Stimulated activated CD8-positive, alpha-beta memory T cell treated with anti-CD3 and anti-CD28 coated beads, Interleukin-4, amount 100 ng/mL, for 48 hours (primary cell): ENCODE data around the gene PODXL2.
A peak's percentile ranks its signal among the peaks of the same experiment; 100 is the strongest.

Experiments used
- DNase-seq: peaks from one replicate; pipeline ENCODE4 v3.0.0-alpha.2; 2020

The PODXL2 gene, protein sequence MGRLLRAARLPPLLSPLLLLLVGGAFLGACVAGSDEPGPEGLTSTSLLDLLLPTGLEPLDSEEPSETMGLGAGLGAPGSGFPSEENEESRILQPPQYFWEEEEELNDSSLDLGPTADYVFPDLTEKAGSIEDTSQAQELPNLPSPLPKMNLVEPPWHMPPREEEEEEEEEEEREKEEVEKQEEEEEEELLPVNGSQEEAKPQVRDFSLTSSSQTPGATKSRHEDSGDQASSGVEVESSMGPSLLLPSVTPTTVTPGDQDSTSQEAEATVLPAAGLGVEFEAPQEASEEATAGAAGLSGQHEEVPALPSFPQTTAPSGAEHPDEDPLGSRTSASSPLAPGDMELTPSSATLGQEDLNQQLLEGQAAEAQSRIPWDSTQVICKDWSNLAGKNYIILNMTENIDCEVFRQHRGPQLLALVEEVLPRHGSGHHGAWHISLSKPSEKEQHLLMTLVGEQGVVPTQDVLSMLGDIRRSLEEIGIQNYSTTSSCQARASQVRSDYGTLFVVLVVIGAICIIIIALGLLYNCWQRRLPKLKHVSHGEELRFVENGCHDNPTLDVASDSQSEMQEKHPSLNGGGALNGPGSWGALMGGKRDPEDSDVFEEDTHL

GRCh38 chr3:127628788-127629466 is at the start of gene PODXL2:
TSS of gene PODXL2 (plus strand) at chr3:127629185. CDS start at chr3:127629220, 35 bp downstream.
- DNase-seq, result peak; percentile 39

GRCh38 chr3:127580327-127581060 is 48.5 kb upstream of the PODXL2 start:
- DNase-seq, result no peak

- DNase-seq, result no peak
These were observed 44.3 kb upstream of the PODXL2 start for GRCh38 chr3:127584734-127585133.

DNA sequence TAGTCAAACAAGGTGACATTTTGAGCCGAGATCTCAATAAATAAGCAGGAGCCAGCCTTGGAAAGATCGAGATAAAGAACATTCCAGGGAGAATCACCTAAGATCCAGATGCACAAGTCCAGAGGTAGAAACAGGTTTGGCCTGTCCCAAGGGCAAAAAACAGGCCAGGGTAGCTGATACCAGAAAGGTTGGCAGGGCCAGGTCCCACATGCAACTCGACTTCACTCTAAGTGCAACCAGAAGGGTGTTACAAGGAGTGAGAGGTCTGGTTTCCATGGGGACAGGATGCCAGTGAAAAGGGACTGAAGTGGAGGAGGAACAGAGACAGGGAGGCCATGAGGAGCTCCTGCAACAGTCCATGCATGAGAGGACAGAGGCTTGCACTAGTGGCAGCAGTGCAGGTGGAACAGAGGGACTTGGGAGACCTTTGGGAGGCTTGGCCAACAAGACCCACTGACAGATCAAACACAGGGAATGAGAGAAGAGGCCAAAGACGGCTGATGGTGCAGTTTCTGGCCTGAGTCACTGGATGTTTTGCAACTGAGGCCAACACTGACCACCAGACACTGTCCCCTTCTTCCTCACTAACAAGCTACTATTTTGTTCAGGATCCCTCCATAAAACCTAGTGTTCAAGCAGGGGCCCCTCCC is 43.7 kb upstream of the PODXL2 start:
- no peak for DNase-seq

DNA sequence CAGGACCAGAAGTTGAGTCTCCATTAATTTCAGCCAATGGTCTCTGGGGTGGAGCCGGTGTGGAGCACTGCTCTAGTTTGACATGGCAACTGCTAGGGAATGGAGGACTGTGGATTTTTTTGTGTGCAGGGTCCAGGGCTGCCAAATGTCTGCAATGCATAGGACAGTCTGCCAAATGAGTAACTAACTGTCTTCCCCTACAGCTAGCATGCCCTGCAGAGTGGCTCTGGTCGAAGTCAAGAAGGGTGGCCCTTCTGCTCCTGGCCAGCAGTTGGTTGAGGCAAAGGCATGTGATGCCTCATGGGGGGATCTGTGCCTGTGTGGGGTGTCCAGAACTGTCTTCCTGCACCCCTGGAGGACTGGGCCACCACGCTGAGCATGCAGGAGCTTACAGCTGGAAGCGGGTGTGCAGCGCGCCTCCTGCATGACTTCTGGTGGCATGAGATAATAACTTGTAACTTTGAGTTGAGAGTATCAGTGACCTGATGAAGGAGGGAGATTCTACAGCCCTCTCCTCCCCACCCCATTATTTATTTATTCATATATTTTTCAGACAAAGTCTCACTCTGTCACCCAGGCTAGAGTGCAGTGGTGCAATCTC is 43.1 kb upstream of the PODXL2 start:
- DNase-seq, result no peak

GRCh38 chr3:127587876-127588275 is 41.1 kb upstream of the PODXL2 start:
- no peak for DNase-seq

DNA sequence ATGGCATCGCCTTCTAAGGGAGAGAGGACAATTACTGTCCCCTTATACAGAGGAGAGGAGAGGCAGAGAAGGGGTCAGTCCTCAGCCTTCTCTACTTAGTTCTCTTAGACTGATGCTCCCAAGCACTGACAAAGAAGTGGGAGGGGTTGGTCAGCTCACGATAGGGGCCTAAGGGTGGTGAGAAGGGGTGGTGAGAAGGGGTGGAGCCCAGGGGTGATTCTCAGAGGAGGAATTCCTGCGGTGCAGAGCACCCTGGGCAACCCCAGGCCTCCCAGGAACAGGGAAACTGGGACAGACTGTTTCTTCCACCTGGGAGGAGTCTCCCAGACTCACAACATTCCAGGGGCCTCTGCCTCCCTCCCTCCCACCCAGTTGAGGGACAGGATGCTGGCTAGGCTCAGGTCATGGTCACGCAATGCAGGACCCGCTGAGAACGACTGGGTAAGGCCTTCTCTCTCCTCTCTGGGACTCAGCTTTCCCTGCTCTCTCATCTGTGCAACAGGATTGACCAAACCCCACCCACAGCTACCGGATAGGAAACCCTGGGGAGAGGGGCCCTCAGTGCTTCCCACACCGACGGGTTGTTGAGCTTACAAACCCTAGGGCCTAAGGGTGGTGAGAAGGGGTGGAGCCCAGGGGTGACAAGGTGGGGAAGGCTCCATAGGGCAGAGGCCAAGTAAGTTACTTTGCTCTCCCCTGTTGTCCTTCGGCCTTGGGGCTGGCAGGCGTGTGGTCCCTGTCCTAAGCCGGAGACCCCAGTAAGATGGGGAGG is 40.0 kb upstream of the PODXL2 start:
- DNase-seq, result peak; percentile 58

DNA sequence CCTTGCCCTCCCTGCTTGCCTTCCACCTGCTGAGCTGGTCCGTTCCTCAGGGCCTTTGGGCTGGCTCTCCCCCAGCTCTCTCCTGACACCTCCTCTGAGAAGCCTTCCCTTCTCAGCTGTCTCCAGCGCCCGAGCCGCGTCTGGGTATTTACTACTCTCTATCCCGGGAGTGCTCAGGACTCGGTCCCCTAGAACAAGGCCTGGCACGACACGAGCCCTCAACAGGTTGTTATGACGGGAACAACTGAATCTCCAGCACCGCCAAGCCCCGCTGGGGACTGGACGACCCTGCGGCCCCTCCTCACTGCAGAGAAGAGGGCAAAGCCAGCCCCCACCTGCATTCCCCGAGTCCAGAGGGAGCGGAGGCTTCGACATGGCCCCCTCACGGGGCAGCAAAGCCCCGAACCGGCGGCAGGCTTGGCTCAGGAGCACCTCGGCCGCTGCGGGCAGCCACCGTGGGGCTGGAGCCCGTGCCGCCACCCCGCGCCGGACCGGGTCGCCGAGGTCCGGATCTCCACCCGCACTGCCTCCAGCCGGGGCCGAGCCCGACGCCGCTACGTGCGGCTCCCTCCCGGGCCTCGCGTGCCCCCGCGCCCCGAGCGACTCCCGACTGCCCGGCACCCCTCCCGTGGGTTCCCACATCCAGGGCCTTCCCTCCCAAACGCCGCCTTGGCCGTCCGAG is 39.2 kb upstream of the PODXL2 start:
- DNase-seq, result peak; percentile 53

- no peak for DNase-seq
These were observed 38.7 kb upstream of the PODXL2 start for GRCh38 chr3:127590282-127590592.

GRCh38 chr3:127590593-127591465 is 38.2 kb upstream of the PODXL2 start, which contains the start of gene TPRA1:
TSS of gene TPRA1 (minus strand) at chr3:127590733. CDS start at chr3:127580146, 10,587 bp downstream.
- peak; percentile 82 for DNase-seq

GRCh38 chr3:127593178-127593577 is 35.8 kb upstream of the PODXL2 start:
- DNase-seq, result no peak

DNA sequence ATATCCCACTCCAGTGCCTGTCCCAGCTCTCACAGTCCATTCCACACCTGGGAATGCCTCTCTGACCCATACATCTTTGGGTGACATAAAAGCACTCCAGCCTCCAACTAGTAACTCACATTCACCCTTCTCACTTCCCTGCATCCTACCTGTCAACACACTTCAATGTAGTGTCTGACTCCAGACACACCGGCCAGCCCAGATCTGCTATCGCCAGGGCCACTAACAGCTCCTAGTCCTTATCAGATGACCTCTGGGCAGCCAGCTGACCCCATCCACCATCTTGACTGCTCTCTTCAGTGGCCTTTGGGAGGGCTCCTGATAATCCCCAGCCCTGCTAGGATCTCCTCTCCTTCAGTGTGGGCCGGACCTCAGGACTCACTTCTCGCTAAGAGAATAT is 33.7 kb upstream of the PODXL2 start:
- DNase-seq, result no peak

DNA sequence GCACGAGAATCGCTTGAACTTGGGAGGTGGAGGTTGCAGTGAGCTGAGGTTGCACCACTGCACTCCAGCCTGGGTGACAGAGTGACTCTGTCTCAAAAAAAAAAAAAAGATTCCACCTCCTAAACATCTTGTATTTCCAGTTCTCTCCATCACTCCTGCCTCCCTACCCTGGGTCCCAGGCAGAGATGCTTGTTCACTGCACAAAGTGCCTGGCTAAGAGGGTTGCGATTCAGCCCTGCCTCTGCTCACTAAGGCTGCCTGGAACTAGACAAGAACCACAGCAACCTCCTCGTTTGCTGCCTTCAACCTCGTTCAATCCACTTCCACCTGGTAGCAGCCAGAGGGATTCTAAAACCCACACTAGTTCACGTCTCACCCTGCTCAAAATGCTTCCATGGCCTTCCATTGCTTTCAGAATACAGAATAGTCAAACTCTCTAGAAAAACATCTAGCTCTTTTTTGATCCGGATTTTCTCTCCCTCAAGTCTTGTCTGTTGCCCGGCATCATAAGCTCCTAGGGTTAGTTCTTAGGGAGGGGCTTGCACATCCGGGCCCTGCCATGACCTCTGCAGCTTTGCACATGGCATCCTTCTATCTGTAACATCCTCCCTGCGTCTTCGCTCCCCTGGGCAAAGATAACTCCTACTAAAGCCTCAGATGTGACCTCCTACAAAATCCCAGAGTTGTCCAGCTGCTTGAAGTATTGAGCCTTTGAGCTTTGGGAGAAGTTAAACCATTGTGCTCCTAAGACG is 31.8 kb upstream of the PODXL2 start:
- DNase-seq, result no peak

GRCh38 chr3:127598841-127599570 is 30.0 kb upstream of the PODXL2 start:
- no peak for DNase-seq

- no peak for DNase-seq
These were observed 28.1 kb upstream of the PODXL2 start for GRCh38 chr3:127600749-127601456.

- DNase-seq, result no peak
These were observed 24.9 kb upstream of the PODXL2 start for GRCh38 chr3:127604035-127604434.

GRCh38 chr3:127604546-127605165 is 24.3 kb upstream of the PODXL2 start:
- no peak for DNase-seq
